HG02981 (cell line): ENCODE data around the gene GOLGA6L7.
"Not testable (repeated sequence)": the region's sequence is repeated elsewhere in the genome, so short reads cannot be mapped to it uniquely, and the experiment has no call there.

ENCODE experiments used
- ATAC-seq: cut with Tn5 transposase; IDR thresholded peaks from one replicate; pipeline ENCODE4 v1.9.1; 2021; ENCODE audit warnings: mild to moderate bottlenecking, moderate library complexity; ENCODE audit not compliant: unreplicated experiment

The GOLGA6L7 gene

DNA sequence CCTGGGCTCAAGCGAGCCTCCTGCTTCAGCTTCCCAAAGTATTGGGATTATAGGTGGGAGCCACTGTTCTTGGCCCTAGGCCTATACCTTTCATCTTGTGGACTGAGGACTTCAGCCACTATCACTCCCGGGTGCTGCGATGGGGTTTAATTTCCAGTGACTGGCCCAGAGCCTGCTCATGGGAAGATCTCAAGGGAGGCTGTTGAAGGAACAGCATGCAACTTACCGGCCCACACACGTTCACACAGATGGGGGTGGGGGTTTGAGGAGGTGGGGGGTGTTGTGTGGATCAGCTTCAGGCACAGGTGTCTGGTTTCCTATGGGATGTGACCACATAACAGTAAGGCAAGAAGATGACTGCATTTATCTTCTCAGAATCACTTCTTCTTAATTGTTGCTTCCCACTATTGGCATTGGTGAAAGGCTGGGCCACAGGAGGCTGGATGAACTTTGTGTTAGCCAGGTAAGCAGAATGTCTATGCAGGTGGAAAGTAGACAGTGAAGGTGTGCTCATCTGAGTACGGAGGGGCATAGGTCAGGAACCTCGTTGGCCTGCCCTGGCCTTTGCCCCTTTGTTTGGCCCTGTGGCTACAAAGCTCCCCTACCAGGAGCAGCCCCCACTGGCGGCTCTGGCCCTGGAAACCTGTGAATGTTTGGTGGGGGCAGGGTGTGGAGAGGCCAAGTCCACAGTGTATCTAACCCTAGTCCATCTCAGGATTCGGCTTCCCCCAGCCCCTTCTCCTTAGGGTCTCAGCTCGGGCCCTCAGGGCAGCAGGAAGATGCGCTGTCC is 35.9 kb upstream of the GOLGA6L7 start:
- no peak for ATAC-seq

GRCh38 chr15:28881600-28881999 is 33.2 kb upstream of the GOLGA6L7 start:
- no peak for ATAC-seq

- ATAC-seq = no peak
Measured at GRCh38 chr15:28881170-28881569, 32.7 kb upstream of the GOLGA6L7 start.

DNA sequence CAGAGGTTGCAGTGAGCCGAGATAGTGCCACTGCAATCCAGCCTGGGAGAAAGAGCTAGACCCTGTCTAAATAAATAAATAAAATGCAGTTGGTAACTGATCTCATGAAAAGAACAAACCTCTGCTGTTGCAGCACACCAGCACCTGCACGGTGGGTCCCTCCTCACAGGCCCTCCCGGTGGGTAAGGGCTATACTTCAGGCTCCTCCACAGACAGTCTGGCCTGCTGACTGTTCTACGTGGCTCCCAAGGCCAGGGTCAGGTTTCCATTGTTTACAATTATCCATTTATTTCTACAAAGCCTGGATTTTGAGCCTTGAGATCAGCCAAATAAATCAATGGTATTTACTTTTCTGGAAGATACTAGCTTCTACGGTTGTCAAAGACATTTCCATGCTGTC is 32.2 kb upstream of the GOLGA6L7 start:
- ATAC-seq = no peak

DNA sequence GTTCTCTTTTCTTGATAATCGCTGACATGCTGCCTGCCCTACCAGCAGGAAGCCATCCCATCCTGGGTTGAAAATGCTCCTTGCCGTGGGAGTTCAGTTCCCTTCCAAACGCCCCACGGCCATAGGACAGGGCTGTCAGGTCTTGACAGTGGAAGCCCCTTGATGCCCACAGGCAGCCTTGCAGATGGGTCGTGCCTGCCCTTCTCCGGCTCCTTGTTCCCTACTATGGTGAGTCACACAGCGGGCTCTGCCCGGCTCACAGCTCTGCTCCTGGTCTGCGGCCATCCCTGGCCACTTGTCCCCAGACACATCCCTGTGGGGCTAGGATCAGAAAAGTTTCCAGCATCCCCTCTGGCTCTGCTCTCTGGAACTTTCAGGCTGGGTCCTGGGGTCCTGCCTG is 31.1 kb upstream of the GOLGA6L7 start:
- no peak for ATAC-seq

DNA sequence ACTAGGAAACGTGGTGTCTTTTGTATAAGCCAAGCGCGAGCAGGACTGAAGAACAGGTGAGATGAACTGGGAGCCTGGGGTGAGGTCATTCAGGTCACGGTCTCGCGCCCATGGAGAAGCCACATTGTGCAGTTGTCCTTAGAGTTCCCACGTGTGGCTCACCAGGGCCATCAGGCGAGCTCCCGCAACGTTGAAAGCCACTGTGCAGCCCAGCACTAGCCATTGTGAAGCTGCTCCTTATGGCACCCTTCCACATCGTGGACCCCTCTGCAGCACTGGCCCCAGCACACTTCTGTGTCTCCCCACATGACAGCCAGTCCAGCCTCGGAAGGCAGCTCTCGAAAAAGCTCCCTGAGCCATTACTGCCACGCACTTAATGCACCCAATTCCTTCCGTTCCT is 29.8 kb upstream of the GOLGA6L7 start:
- no peak for ATAC-seq

DNA sequence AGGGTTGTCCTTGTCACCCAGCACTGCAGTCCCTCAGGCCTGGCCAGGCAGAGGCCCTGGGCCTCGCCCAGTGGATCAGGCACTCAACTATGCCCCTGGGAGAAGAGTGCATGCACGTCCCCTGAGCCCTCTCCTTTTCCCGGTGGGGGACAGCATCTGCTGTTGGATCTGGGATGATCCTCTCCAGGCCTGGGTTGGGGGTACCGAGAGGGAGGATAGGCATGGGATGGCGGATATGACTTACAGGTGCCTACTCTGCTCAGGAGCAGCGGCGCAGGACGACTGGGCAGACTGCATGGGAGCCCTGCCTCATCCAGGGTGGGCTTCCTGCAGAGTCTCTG is 28.4 kb upstream of the GOLGA6L7 start:
- no peak for ATAC-seq

DNA sequence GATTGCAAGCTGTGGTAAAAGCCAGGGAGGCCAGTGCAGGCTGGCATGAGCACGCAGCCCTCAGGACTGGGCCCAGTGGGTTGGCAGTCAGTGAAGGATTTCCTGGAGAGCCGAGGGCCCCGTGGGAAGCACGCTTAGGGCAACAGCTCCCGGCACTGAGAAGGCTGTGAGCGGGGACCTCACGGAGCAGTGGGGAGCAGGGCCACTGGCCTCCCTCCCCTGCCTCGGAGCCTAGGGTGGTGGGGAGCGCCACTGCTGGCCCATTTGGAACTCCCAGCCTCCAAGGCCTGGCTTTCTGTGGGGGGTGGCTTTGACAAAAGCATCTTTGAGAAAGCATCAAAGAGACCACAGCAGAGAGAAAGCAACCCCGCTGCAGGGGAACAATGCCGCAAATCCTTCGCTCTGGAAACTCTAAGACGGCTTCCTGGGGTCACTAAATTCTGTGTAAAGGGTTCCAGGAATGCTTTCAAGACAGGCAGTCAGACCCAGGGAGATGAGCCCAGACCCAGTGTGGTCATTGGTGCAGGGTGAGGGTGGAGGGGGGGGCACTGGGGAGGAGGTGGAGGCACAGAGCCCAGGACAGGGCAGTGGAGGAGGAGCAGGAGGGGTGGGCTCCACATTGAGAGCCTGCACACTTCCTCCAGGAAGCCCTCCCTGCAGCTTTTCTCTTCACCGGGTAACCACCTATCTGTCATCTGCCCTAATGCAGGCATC is 27.8 kb upstream of the GOLGA6L7 start:
- ATAC-seq = no peak

DNA sequence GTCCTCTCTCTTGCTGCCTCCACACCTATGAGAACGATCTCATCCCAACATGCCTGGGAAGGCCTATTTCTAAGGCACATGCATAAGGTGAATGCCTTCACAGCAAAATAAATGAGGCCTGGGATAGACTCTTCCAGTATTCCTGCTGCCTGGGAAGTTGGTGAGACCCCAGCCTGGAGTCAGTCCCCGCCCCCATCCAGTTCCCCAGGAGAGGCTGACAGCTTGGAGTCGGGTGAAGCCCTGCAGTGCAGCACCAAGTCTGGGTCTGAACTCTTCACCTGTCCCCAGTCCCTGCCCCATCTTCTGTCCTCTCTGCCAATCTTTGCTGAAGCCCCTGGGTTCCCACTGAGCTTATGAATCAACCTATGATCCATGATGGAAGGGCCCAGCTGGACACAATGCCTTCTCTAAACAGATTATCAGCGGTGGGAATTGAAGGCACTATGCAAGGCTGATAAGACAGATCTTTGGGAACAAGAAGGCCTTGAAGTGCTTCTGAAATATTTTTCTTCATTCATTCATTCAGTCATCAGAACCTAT is 27.1 kb upstream of the GOLGA6L7 start:
- ATAC-seq = no peak

- ATAC-seq = no peak
Measured at GRCh38 chr15:28873585-28874190, 25.2 kb upstream of the GOLGA6L7 start.

DNA sequence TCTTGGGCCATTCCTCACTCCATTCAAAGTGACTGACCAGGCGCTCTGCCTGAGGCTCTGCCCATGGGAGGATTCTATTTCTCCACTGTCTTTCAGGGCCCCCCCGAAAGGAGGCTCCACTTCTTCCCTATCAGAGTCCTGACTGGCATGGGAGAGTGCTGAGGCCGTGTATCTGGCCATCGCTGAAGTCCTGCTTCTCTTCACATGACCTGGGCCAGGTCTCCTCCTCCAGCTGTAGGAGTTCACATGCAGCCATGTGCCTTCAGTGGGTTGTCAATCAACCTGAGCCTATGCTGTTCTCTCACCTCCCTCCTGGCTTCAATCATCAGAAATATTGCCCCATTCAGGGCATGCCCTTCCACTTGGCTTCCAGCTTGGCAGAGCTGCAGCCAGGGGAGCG is 24.6 kb upstream of the GOLGA6L7 start:
- no peak for ATAC-seq

- ATAC-seq = no peak
Measured at GRCh38 chr15:28871168-28871567, 22.7 kb upstream of the GOLGA6L7 start.

DNA sequence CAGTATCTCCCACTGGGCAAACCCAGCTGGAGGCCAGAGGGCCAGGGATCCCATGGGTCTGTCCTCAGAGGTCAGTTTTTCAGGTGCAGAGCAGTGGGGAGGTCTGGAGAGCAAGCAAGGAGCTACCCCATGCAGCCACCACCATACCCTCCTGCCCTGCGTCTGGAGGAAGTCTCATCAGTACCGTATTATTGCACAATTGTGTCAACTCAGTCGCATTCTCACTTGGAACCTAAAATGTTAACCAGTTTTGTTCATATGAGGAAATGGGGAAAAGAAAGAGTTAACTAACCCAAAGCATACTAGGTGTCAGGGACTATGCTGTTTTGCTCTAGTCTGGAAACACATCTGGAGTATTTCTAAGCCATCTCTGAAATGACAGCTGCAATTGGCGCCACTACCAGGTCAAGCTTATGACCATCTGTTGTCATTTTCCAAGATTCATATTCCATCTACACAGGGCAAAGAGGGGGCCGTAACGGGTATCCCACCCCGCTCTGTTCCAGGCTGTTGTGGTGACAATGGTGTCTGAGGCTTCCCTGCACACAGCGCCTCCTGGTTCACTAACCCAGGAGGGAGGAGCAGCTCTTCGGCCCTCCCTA is 20.4 kb upstream of the GOLGA6L7 start:
- ATAC-seq = no peak

- not testable (repeated sequence) for ATAC-seq
Measured at GRCh38 chr15:28861589-28862293, 13.3 kb upstream of the GOLGA6L7 start.

GRCh38 chr15:28861031-28861534 is 12.6 kb upstream of the GOLGA6L7 start:
- ATAC-seq = no peak

- ATAC-seq = not testable (repeated sequence)
Measured at GRCh38 chr15:28854578-28854977, 6.1 kb upstream of the GOLGA6L7 start.

DNA sequence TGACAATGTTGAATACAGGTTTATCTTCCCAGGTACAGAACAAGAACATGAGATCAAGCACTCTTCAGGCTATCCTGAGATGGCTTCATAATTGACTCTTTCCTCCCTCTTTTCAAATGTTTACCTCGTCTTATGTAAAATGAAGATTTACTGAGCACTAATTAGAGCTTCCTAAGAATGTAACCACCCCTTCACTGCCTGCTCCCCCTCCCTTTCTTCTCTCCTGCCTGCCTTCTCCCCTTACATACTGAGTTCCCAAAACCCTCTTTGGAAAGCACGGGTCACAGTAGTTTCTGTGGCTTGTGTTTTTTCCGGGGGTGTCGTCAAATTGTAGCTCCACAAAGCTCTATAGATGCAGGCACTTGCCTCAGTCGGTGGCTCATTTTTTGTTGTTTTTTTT is 5.2 kb upstream of the GOLGA6L7 start:
- not testable (repeated sequence) for ATAC-seq

- ATAC-seq = not testable (repeated sequence)
Measured at GRCh38 chr15:28849766-28850165, 1.3 kb upstream of the GOLGA6L7 start.

DNA sequence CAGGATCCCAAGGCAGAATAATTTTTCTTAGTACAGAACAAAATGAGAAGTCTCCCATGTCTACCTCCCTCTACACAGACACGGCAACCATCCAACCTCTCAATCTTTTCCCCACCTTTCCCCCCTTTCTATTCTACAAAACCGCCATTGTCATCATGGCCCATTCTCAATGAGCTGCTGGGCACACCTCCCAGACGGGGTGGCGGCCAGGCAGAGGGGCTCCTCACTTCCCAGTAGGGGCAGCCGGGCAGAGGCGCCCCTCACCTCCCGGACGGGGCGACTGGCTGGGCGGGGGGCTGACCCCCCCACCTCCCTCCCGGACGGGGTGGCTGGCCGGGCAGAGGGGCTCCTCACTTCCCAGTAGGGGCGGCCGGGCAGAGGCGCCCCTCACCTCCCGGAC is 827 bp upstream of the GOLGA6L7 start:
- ATAC-seq = not testable (repeated sequence)

- not testable (repeated sequence) for ATAC-seq
Measured at GRCh38 chr15:28847959-28848358, 485 bp downstream of the GOLGA6L7 start.

GRCh38 chr15:28847247-28847646 is 1.2 kb downstream of the GOLGA6L7 start:
- ATAC-seq = peak; percentile 88
